ENCODE data around the gene ANKRD62. TPM values are rescaled to one million over a fixed set of nuclear protein-coding genes. Genes with fewer than 3 reads are reported as not detected.
"Not testable (repeated sequence)": the region's sequence is repeated elsewhere in the genome, so short reads cannot be mapped to it uniquely, and the experiment has no call there.

The ANKRD62 gene
- total RNA-seq, 6 experiments from 2014 or later: not detected

GRCh38 chr18:12109836-12110235 is 16.2 kb downstream of the ANKRD62 start:
- no peak overlapping the region for H3K27ac Mint-ChIP-seq
- H3K4me3 Mint-ChIP-seq: no peak overlapping the region
- H3K9me3 Mint-ChIP-seq: no peaks in the 10 kb centered on the region
- no peak for DNase-seq
- H3K27me3 Mint-ChIP-seq (ENCODE audit: insufficient read depth): peaks cover 14% of the 10 kb centered on the region; the same call in 1 of the 2 replicates
- no peak for TF ChIP-seq CTCF (IDR thresholded peaks at IDR 0.05)
- no peaks in the 10 kb centered on the region for H3K4me1 Mint-ChIP-seq (ENCODE audit: low read depth)
- no peaks in the 10 kb centered on the region for H3K36me3 Mint-ChIP-seq (ENCODE audit: low read depth)

GRCh38 chr18:12113999-12114646 is 20.5 kb downstream of the ANKRD62 start:
- Mint-ChIP-seq H3K27me3 (ENCODE audit: insufficient read depth) (peaks cover 9% of the 10 kb centered on the region), H3K36me3 (ENCODE audit: low read depth) (no peaks in the 10 kb centered on the region), H3K4me3 (no peak overlapping the region), H3K27ac (no peak overlapping the region), H3K9me3 (no peaks in the 10 kb centered on the region), H3K4me1 (ENCODE audit: low read depth) (no peaks in the 10 kb centered on the region)
- DNase-seq: no peak
- TF ChIP-seq CTCF (IDR thresholded peaks at IDR 0.05): no peak

- Mint-ChIP-seq H3K27me3 (ENCODE audit: insufficient read depth) (peaks cover 9% of the 10 kb centered on the region), H3K27ac (no peak overlapping the region), H3K9me3 (no peaks in the 10 kb centered on the region), H3K4me1 (ENCODE audit: low read depth) (no peaks in the 10 kb centered on the region), H3K36me3 (ENCODE audit: low read depth) (no peaks in the 10 kb centered on the region), H3K4me3 (no peak overlapping the region)
- TF ChIP-seq CTCF (IDR thresholded peaks at IDR 0.05): no peak
- no peak for DNase-seq
These were observed 25.7 kb downstream of the ANKRD62 start for GRCh38 chr18:12119358-12119757.

GRCh38 chr18:12121175-12122042 is 27.8 kb downstream of the ANKRD62 start:
- DNase-seq: no peak
- H3K36me3 Mint-ChIP-seq (ENCODE audit: low read depth): no peaks in the 10 kb centered on the region
- no peaks in the 10 kb centered on the region for H3K9me3 Mint-ChIP-seq
- H3K27me3 Mint-ChIP-seq (ENCODE audit: insufficient read depth): peaks cover 18% of the 10 kb centered on the region
- TF ChIP-seq CTCF (IDR thresholded peaks at IDR 0.05): peak; percentile 56
- H3K27ac Mint-ChIP-seq: no peak overlapping the region
- H3K4me1 Mint-ChIP-seq (ENCODE audit: low read depth): no peaks in the 10 kb centered on the region
- H3K4me3 Mint-ChIP-seq: no peak overlapping the region

GRCh38 chr18:12122043-12122389 is 28.4 kb downstream of the ANKRD62 start:
- H3K9me3 Mint-ChIP-seq; H3K36me3 Mint-ChIP-seq (ENCODE audit: low read depth); DNase-seq; H3K27ac Mint-ChIP-seq; H3K4me1 Mint-ChIP-seq (ENCODE audit: low read depth); H3K4me3 Mint-ChIP-seq: not testable (repeated sequence)
- H3K27me3 Mint-ChIP-seq (ENCODE audit: insufficient read depth): peaks cover 18% of the 10 kb centered on the region

- peaks cover 14% of the 10 kb centered on the region; the same call in 1 of the 2 replicates for H3K27me3 Mint-ChIP-seq (ENCODE audit: insufficient read depth)
These were observed 34.0 kb downstream of the ANKRD62 start for GRCh38 chr18:12127647-12128046.

GRCh38 chr18:12138831-12139230 is 45.2 kb downstream of the ANKRD62 start:
- H3K9me3 Mint-ChIP-seq; H3K36me3 Mint-ChIP-seq (ENCODE audit: low read depth); H3K27ac Mint-ChIP-seq; H3K4me3 Mint-ChIP-seq; H3K27me3 Mint-ChIP-seq (ENCODE audit: insufficient read depth); H3K4me1 Mint-ChIP-seq (ENCODE audit: low read depth); DNase-seq: not testable (repeated sequence)

More at GRCh38 chr18:12127647-12128046, 34.0 kb downstream of the ANKRD62 start:
- not testable (repeated sequence) for H3K9me3 Mint-ChIP-seq; H3K27ac Mint-ChIP-seq; H3K36me3 Mint-ChIP-seq (ENCODE audit: low read depth); DNase-seq; H3K4me3 Mint-ChIP-seq; H3K4me1 Mint-ChIP-seq (ENCODE audit: low read depth)

GRCh38 chr18:12140866-12141265 is 47.2 kb downstream of the ANKRD62 start:
- DNase-seq; H3K36me3 Mint-ChIP-seq (ENCODE audit: low read depth); H3K9me3 Mint-ChIP-seq; H3K4me3 Mint-ChIP-seq; H3K4me1 Mint-ChIP-seq (ENCODE audit: low read depth); H3K27ac Mint-ChIP-seq: not testable (repeated sequence)
- H3K27me3 Mint-ChIP-seq (ENCODE audit: insufficient read depth): peaks cover 13% of the 10 kb centered on the region; the same call in 1 of the 2 replicates

- H3K27me3 Mint-ChIP-seq (ENCODE audit: insufficient read depth): peaks cover 18% of the 10 kb centered on the region; the same call in 1 of the 2 replicates
- not testable (repeated sequence) for H3K4me1 Mint-ChIP-seq (ENCODE audit: low read depth); H3K4me3 Mint-ChIP-seq; H3K27ac Mint-ChIP-seq; H3K36me3 Mint-ChIP-seq (ENCODE audit: low read depth); H3K9me3 Mint-ChIP-seq; DNase-seq
These were observed 48.1 kb downstream of the ANKRD62 start for GRCh38 chr18:12141778-12142177.

- H3K9me3 Mint-ChIP-seq; DNase-seq; H3K4me1 Mint-ChIP-seq (ENCODE audit: low read depth); H3K4me3 Mint-ChIP-seq; H3K27ac Mint-ChIP-seq; H3K36me3 Mint-ChIP-seq (ENCODE audit: low read depth): not testable (repeated sequence)
- peaks cover 30% of the 10 kb centered on the region; the same call in 1 of the 2 replicates for H3K27me3 Mint-ChIP-seq (ENCODE audit: insufficient read depth)
These were observed 55.8 kb downstream of the ANKRD62 start for GRCh38 chr18:12149431-12149830.

All from HFFc6 (cell line).